Measurements from ENCODE around the gene CACNA1G. TPM values are rescaled to one million over a fixed set of nuclear protein-coding genes. Genes with fewer than 3 reads are reported as not detected.

CACNA1G gene
- polyA plus RNA-seq, 1 donor from 2014 or later = 10.9 TPM

- Histone ChIP-seq H3K27me3 (ENCODE audit: insufficient read depth, low read depth, low read length) (peaks cover 30% of the 10 kb centered on the region), H3K36me3 (ENCODE audit: insufficient read depth, low read length) (no peaks in the 10 kb centered on the region), H3K79me2 (replicated peaks; ENCODE audit: insufficient read depth, low read length) (no peaks in the 10 kb centered on the region), H3K4me3 (ENCODE audit: low read length) (no peak overlapping the region), H3K27ac (ENCODE audit: low read length) (no peak overlapping the region), H3K9ac (ENCODE audit: low read length) (no peak overlapping the region), H3F3A (ENCODE audit: insufficient read depth, low read length, poor library complexity, severe bottlenecking) (no peaks in the 10 kb centered on the region), H4K20me1 (ENCODE audit: insufficient read depth) (no peaks in the 10 kb centered on the region), H3K9me2 (ENCODE audit: insufficient read depth, low read length) (no peaks in the 10 kb centered on the region), H3K9me3 (ENCODE audit: low read length) (no peaks in the 10 kb centered on the region), H3K4me2 (ENCODE audit: low read length) (no peak overlapping the region), H2AFZ (ENCODE audit: low read depth, low read length) (no peak overlapping the region)
- TF ChIP-seq EZH2 (IDR thresholded peaks at IDR 0.05; ENCODE audit: borderline replicate concordance, insufficient read depth, low read length, poor library complexity, severe bottlenecking) (no peak), EP300 (conservative IDR thresholded peaks at IDR 0.05; ENCODE audit: poor library complexity, severe bottlenecking) (no peak), POLR2AphosphoS5 (IDR thresholded peaks at IDR 0.05) (no peak), MXI1 (conservative IDR thresholded peaks at IDR 0.05; ENCODE audit: poor library complexity, severe bottlenecking) (no peak), SMC3 (conservative IDR thresholded peaks at IDR 0.05; ENCODE audit: poor library complexity) (no peak), RAD21 (conservative IDR thresholded peaks at IDR 0.05) (no peak), CTCF (IDR thresholded peaks at IDR 0.05; ENCODE audit: poor library complexity, severe bottlenecking) (no peak), TAF1 (IDR thresholded peaks at IDR 0.05; ENCODE audit: low read depth) (no peak), REST (IDR thresholded peaks at IDR 0.05; ENCODE audit: borderline replicate concordance) (no peak)
These were observed 78.6 kb downstream of the CACNA1G start for GRCh38 chr17:50638966-50639713.

GRCh38 chr17:50640686-50641351 lies 80.3 kb downstream of the CACNA1G start:
- TF ChIP-seq TAF1 (IDR thresholded peaks at IDR 0.05; ENCODE audit: low read depth) (no peak), EP300 (conservative IDR thresholded peaks at IDR 0.05; ENCODE audit: poor library complexity, severe bottlenecking) (no peak), RAD21 (conservative IDR thresholded peaks at IDR 0.05) (no peak), MXI1 (conservative IDR thresholded peaks at IDR 0.05; ENCODE audit: poor library complexity, severe bottlenecking) (no peak), SMC3 (conservative IDR thresholded peaks at IDR 0.05; ENCODE audit: poor library complexity) (no peak), CTCF (IDR thresholded peaks at IDR 0.05; ENCODE audit: poor library complexity, severe bottlenecking) (no peak), REST (IDR thresholded peaks at IDR 0.05; ENCODE audit: borderline replicate concordance) (no peak), POLR2AphosphoS5 (IDR thresholded peaks at IDR 0.05) (no peak), EZH2 (IDR thresholded peaks at IDR 0.05; ENCODE audit: borderline replicate concordance, insufficient read depth, low read length, poor library complexity, severe bottlenecking) (no peak)
- H3K9me3 ChIP-seq (ENCODE audit: low read length) = no peaks in the 10 kb centered on the region
- H2AFZ ChIP-seq (ENCODE audit: low read depth, low read length) = no peak overlapping the region
- no peak overlapping the region for H3K4me2 ChIP-seq (ENCODE audit: low read length)
- no peaks in the 10 kb centered on the region for H3F3A ChIP-seq (ENCODE audit: insufficient read depth, low read length, poor library complexity, severe bottlenecking)
- no peaks in the 10 kb centered on the region for H3K36me3 ChIP-seq (ENCODE audit: insufficient read depth, low read length)
- H3K79me2 ChIP-seq (replicated peaks; ENCODE audit: insufficient read depth, low read length) = no peaks in the 10 kb centered on the region
- no peak overlapping the region for H3K27ac ChIP-seq (ENCODE audit: low read length)
- H3K9ac ChIP-seq (ENCODE audit: low read length) = no peak overlapping the region
- H3K27me3 ChIP-seq (ENCODE audit: insufficient read depth, low read depth, low read length) = peaks cover 13% of the 10 kb centered on the region
- no peaks in the 10 kb centered on the region for H4K20me1 ChIP-seq (ENCODE audit: insufficient read depth)
- no peaks in the 10 kb centered on the region for H3K9me2 ChIP-seq (ENCODE audit: insufficient read depth, low read length)
- no peak overlapping the region for H3K4me3 ChIP-seq (ENCODE audit: low read length)

All from neural cell (in vitro differentiated cells).